Activated CD4-positive, alpha-beta T cell treated with anti-CD3 and anti-CD28 coated beads, Interleukin-2, amount 10 ng/mL, durations not matched to agents 24 days and 14 days (primary cell): Measurements from ENCODE around the gene APBB1. TPM values are rescaled to one million over a fixed set of nuclear protein-coding genes. Genes with fewer than 3 reads are reported as not detected.
A peak's percentile ranks its signal among the peaks of the same experiment; 100 is the strongest.

Experiments
- DNase-seq: peaks from one replicate; pipeline ENCODE4 v3.0.0; 2022
- H3K27ac Mint-ChIP-seq: one replicate; pipeline ENCODE4 v1.8.0; 2022; ENCODE audit warnings: mild to moderate bottlenecking, mixed read lengths
- H3K27me3 Mint-ChIP-seq: one replicate; pipeline ENCODE4 v1.8.0; 2022; ENCODE audit warnings: mixed read lengths
- H3K36me3 Mint-ChIP-seq: one replicate; pipeline ENCODE4 v1.8.0; 2022; ENCODE audit warnings: low read depth, mild to moderate bottlenecking, mixed read lengths
- H3K4me1 Mint-ChIP-seq: one replicate; pipeline ENCODE4 v1.8.0; 2021; ENCODE audit warnings: mixed read lengths
- H3K4me3 Mint-ChIP-seq: one replicate; pipeline ENCODE4 v1.8.0; 2022; ENCODE audit warnings: mild to moderate bottlenecking, moderate library complexity, mixed read lengths
- H3K9me3 Mint-ChIP-seq: one replicate; pipeline ENCODE4 v1.8.0; 2021; ENCODE audit warnings: mixed read lengths
- intact Hi-C: fragments of 100-400 bp; cut with micrococcal nuclease; formaldehyde crosslinking; loops from one replicate; pipeline ENCODE4 v1.15.1; 2023
- total RNA-seq: library from RNA; stranded (reverse); gene quantifications from 2 replicates; pipeline ENCODE4 v1.2.3, GENCODE V29; 2022

APBB1 gene
- total RNA-seq, 1 donor from 2014 or later = 24.1 TPM

DNA sequence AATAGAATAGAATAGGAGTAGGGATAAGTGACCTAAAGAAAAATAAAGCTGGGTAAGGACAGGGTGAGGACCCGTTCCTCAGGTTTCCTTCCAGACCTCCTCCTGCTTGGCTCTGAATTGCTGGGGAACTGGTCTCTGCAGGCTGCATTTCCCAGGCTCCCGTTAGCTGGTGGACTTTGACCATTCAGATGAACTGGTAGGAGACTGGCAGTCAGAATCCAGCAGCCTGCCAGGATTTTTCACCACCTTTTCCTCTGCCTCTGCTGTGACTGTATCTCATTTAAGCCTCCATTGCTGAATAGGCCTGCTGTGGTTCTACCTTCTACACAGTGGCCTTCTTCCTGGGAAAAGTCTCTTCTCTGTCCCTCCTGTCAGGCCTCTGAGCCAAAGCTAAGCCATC is 53.2 kb downstream of the APBB1 start:
- no peak overlapping the region for H3K27ac Mint-ChIP-seq
- intact Hi-C loops = no loop called here

DNA sequence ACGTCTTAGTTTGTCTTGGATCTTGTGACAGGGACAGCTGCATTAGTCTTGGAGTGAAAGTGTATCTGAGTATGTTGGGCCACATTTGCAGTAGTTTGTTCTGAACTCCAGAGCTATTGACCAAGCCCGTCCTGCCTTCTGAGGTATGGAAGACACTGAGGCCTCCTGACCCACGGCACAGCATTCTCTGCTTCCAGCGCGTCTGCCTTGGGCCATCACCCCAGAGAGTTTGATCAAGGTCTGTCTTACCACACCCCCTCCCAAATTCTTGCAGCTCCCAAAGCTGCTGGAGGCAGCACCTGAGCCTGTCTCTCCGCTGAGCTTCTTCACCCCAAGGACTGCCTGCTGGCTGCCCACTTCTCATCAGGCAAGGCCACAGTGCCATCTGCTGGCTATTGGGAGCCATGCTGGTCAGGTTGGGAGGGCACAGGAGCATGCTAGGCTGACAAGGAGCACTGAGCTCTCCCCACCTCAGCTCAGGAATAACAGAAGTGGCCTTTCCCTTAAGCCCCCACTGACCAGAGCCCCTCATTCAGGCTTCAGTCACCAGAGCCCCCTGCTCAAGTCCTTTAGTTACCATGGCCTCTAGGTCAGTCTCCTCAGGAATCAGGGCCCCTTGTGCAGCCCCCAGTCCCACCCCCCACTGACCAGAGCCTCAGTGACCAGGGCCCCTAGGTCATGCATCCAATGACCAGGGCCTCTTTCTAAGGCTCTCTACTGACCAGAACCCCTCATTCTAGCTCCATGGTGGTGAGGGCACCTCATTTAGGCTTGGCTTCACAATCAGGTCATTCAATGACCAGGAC is 55.8 kb downstream of the APBB1 start:
- intact Hi-C loops = loop anchor here (1.0 to 2.0 kb wide), 2 partner anchors 64 to 112 kb away; no protein-coding TSS in a partner anchor
- Mint-ChIP-seq H3K4me1 (peaks cover 5% of the 10 kb centered on the region), H3K36me3 (no peaks in the 10 kb centered on the region)

More for the DNA sequence above, 53.2 kb downstream of the APBB1 start:
- Mint-ChIP-seq H3K27me3 (no peaks in the 10 kb centered on the region), H3K4me3 (no peak overlapping the region), H3K36me3 (no peaks in the 10 kb centered on the region), H3K4me1 (peaks cover 2% of the 10 kb centered on the region), H3K9me3 (no peaks in the 10 kb centered on the region)
- DNase-seq = no peak

DNA sequence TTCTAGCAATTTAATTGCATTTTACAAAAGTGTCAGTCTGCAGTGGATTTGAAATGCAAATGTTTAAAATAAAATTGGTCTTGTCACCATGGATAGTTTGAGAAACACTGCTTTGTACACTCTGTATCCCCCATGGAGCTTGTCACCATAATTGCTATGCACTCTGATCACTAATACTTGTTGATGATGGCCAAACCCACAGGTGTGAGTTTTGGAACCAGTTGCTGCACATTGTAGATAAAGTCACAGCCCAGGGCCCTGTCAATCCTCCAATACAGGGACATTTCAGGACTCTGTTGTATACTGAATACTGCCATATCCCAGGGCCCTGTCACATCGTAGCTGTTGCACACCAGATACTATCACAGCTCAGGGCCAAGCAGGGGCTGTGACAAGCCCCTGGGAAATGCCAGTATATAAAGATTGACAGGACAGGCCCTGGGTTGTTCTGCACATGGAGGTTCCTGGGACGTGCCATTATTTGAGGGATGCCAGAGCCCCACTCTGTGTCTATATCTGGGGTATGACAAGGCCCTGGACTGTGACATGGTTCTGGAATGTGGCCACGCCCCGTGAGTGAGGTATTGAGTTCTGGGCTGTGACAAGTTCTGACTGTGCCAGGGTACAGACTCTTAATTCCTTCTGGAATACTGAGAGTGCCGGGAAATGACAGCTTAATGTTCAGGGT is 56.6 kb downstream of the APBB1 start:
- intact Hi-C loops = loop anchor here (2.0 kb wide), 1 partner anchor 64 kb away; no protein-coding TSS in a partner anchor
- Mint-ChIP-seq H3K27me3 (no peaks in the 10 kb centered on the region), H3K4me3 (no peak overlapping the region), H3K36me3 (no peaks in the 10 kb centered on the region), H3K9me3 (no peaks in the 10 kb centered on the region), H3K27ac (no peak overlapping the region), H3K4me1 (peaks cover 10% of the 10 kb centered on the region)
- no peak for DNase-seq

More for the DNA sequence above, 55.8 kb downstream of the APBB1 start:
- peak; percentile 91 for DNase-seq
- no peaks in the 10 kb centered on the region for H3K27me3 Mint-ChIP-seq
- H3K4me3 Mint-ChIP-seq = no peak overlapping the region
- no peak overlapping the region for H3K27ac Mint-ChIP-seq
- H3K9me3 Mint-ChIP-seq = no peaks in the 10 kb centered on the region

DNA sequence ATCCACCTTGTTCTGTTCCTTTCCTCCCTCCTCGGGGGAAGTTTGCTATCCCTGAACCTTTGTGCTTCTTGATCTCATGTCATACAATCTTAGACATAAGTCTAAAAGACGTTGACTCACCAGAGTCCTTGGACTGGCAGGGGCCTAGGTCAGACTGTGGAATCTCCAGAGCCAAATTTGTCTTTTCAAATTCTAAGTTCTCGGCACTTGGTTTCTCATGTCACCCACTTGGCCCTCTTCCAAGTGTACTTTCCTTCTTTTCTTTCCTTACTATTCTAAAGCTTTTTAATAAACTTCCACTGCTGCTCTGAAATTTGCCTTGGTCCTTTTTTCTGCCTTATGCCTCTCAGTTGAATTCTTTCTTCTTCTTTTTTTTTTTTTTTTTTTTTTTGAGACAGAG is 58.7 kb downstream of the APBB1 start:
- Mint-ChIP-seq H3K4me1 (peaks cover 19% of the 10 kb centered on the region), H3K36me3 (no peaks in the 10 kb centered on the region), H3K9me3 (no peaks in the 10 kb centered on the region), H3K4me3 (no peak overlapping the region), H3K27ac (no peak overlapping the region), H3K27me3 (no peaks in the 10 kb centered on the region)
- DNase-seq = no peak
- intact Hi-C loops = no loop called here

GRCh38 chr11:6357222-6357621 is 61.7 kb downstream of the APBB1 start:
- DNase-seq = no peak
- Mint-ChIP-seq H3K4me1 (peaks cover 31% of the 10 kb centered on the region), H3K27ac (peak overlapping the region; percentile 72), H3K9me3 (no peaks in the 10 kb centered on the region), H3K27me3 (no peaks in the 10 kb centered on the region), H3K4me3 (peak overlapping the region; percentile 14), H3K36me3 (no peaks in the 10 kb centered on the region)
- intact Hi-C loops = loop anchor here (1.0 to 10.0 kb wide), 3 partner anchors 37 to 542 kb away; partner anchors contain the start of gene CAVIN3

GRCh38 chr11:6356503-6357055 is 62.3 kb downstream of the APBB1 start:
- peak overlapping the region; percentile 26 for H3K27ac Mint-ChIP-seq
- intact Hi-C loops = loop anchor here (1.0 to 10.0 kb wide), 3 partner anchors 36 to 542 kb away; partner anchors contain the start of gene CAVIN3
- no peaks in the 10 kb centered on the region for H3K36me3 Mint-ChIP-seq
- no peak overlapping the region for H3K4me3 Mint-ChIP-seq
- H3K9me3 Mint-ChIP-seq = no peaks in the 10 kb centered on the region
- DNase-seq = no peak
- H3K4me1 Mint-ChIP-seq = peaks cover 37% of the 10 kb centered on the region
- H3K27me3 Mint-ChIP-seq = no peaks in the 10 kb centered on the region

DNA sequence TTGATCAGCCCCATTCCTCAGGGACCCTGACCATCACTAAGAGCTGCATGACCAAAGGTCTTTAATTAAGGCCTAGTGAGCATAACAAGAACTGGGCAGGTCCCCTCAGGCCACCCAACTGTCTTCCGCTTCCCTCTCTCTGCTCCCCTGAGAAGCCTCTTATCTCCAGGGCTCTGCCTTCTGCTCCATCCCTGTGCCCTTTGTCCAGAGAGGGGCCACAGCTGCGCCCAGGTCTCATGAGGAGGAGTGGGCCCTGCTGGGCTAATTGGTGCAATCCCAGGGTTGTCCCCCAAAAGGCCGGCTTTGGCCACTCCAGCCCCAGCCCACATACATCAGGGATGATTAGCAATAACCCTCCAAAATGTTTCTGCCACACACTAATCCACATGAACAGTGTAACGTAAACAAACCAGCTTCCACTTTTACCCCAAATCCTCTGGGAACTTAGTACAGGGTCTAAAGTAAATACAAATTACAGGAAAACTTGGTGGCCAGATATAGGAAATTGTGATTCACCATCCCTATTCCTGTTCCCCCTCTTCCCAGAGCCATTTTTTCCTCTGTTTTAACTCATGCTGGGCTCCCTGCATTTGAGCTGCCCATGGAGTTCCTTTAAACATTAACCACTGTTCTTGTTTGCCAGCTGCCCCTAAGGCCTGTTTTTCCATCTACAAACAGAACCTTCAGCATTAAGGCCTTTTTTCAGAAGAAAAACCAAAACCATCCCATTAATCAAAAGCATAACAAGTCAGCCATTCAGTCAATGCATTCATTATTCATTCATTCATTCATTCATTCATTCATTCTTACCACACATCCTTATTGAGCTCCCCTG is 64.0 kb downstream of the APBB1 start:
- Mint-ChIP-seq H3K4me1 (peaks cover 36% of the 10 kb centered on the region), H3K9me3 (no peaks in the 10 kb centered on the region), H3K4me3 (no peak overlapping the region), H3K27ac (no peak overlapping the region), H3K27me3 (no peaks in the 10 kb centered on the region), H3K36me3 (no peaks in the 10 kb centered on the region)
- DNase-seq = no peak
- intact Hi-C loops = loop anchor here (5.0 to 10.0 kb wide), 3 partner anchors 333 to 540 kb away; no protein-coding TSS in a partner anchor

- H3K36me3 Mint-ChIP-seq = no peaks in the 10 kb centered on the region
- H3K27ac Mint-ChIP-seq = peak overlapping the region; percentile 16
- peaks cover 36% of the 10 kb centered on the region for H3K4me1 Mint-ChIP-seq
- no peaks in the 10 kb centered on the region for H3K9me3 Mint-ChIP-seq
- intact Hi-C loops = loop anchor here (1.0 to 10.0 kb wide), 5 partner anchors 55 to 539 kb away; no protein-coding TSS in a partner anchor
- H3K27me3 Mint-ChIP-seq = no peaks in the 10 kb centered on the region
- no peak overlapping the region for H3K4me3 Mint-ChIP-seq
- peak; percentile 88 for DNase-seq
Observed at GRCh38 chr11:6353367-6353987, 65.4 kb downstream of the APBB1 start.

DNA sequence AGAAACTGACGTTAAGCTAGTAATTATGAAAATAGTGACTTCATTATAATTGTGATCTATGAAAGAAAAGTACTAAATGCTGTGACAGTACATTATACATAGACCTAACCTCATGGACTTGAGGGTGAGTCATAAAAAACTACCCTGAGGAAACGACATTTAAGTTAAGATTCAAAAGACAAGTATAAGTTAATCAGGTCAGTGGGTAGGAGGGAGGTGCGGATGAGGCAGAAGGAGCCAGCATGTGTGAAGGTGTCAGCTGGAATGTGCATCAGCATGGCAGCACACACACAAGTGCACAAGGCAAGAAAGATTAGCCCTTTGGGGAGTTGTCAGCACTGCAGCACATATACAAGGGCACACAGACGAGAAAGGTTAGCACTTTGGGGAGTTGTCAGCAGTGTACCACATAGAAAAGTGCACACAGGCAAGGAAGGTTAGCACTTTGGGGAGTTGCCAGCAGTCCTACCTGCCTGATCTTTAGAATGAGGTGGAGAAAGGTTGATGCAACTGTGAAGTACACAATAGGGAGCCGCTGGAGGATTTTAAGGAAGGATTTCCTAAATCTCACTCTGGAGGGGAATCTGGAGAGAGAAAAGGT is 67.0 kb downstream of the APBB1 start:
- H3K27me3 Mint-ChIP-seq = peaks cover 2% of the 10 kb centered on the region
- H3K36me3 Mint-ChIP-seq = no peaks in the 10 kb centered on the region
- no peak for DNase-seq
- peaks cover 24% of the 10 kb centered on the region for H3K4me1 Mint-ChIP-seq
- peak overlapping the region; percentile 21 for H3K4me3 Mint-ChIP-seq
- peak overlapping the region; percentile 71 for H3K27ac Mint-ChIP-seq
- no peaks in the 10 kb centered on the region for H3K9me3 Mint-ChIP-seq
- intact Hi-C loops = loop anchor here (1.0 to 10.0 kb wide), 4 partner anchors 30 to 537 kb away; no protein-coding TSS in a partner anchor

GRCh38 chr11:6350486-6350885 is 68.4 kb downstream of the APBB1 start:
- H3K36me3 Mint-ChIP-seq = no peaks in the 10 kb centered on the region
- H3K4me3 Mint-ChIP-seq = no peak overlapping the region
- no peaks in the 10 kb centered on the region for H3K9me3 Mint-ChIP-seq
- no peak for DNase-seq
- H3K27ac Mint-ChIP-seq = no peak overlapping the region
- peaks cover 19% of the 10 kb centered on the region for H3K4me1 Mint-ChIP-seq
- peaks cover 2% of the 10 kb centered on the region for H3K27me3 Mint-ChIP-seq
- intact Hi-C loops = loop anchor here (5.0 to 10.0 kb wide), 3 partner anchors 328 to 536 kb away; no protein-coding TSS in a partner anchor

DNA sequence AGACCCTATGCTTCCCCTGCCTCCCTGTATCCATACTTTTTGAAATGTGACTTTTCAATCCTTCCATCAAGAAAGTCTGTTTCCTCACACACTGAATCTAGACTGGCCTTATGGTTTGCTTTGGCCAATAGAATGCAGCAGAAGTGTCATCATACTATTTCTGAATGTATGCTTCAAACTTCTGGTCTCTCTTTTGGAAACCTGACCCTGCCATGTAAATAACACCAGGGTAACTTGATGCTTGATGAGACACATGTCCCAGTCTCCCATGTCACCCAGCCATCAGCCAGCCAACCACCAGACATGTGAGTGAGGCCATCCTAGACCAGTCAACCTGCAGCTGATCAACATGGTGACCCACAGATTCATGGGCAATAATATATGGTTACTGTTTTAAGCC is 68.9 kb downstream of the APBB1 start:
- Mint-ChIP-seq H3K4me1 (peaks cover 19% of the 10 kb centered on the region), H3K27me3 (peaks cover 2% of the 10 kb centered on the region), H3K27ac (no peak overlapping the region), H3K9me3 (no peaks in the 10 kb centered on the region), H3K4me3 (no peak overlapping the region), H3K36me3 (no peaks in the 10 kb centered on the region)
- DNase-seq = no peak
- intact Hi-C loops = loop anchor here (5.0 to 10.0 kb wide), 3 partner anchors 328 to 535 kb away; no protein-coding TSS in a partner anchor

DNA sequence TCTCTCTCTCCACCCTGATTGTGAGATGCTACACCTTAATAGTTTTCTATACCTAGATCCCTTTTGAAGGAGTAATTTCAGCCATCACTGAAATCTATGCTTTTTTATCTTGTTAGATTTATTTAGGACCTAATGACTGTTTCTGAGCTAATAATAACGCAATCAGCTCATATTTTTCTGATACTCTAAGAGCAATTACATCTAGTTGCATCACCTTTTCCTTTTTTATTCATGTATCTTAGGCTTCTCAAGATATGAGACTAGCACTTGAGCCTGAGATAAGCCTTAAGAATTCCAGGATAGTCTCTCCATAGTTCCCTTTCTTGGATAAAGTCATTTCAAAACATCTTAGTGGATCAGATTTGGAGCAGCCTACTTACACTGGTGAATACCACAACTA is 73.5 kb downstream of the APBB1 start:
- Mint-ChIP-seq H3K4me3 (no peak overlapping the region), H3K9me3 (no peaks in the 10 kb centered on the region), H3K27ac (no peak overlapping the region), H3K27me3 (peaks cover 2% of the 10 kb centered on the region), H3K36me3 (no peaks in the 10 kb centered on the region), H3K4me1 (no peaks in the 10 kb centered on the region)
- DNase-seq = no peak
- intact Hi-C loops = no loop called here
